Measurements from ENCODE around the gene ARNT2. TPM values are rescaled to one million over a fixed set of nuclear protein-coding genes. Genes with fewer than 3 reads are reported as not detected.

ARNT2 gene
- total and polyA plus RNA-seq, 10 of the 15 experiments (the other 5 are each of a cell fraction or from before 2014, with no cell fraction given) = 0.07 to 0.49 (median 0.09) TPM; not detected in 6

GRCh38 chr15:80464951-80465625, 60.9 kb downstream of the ARNT2 start (continued):
- TF ChIP-seq, protein P1, sequence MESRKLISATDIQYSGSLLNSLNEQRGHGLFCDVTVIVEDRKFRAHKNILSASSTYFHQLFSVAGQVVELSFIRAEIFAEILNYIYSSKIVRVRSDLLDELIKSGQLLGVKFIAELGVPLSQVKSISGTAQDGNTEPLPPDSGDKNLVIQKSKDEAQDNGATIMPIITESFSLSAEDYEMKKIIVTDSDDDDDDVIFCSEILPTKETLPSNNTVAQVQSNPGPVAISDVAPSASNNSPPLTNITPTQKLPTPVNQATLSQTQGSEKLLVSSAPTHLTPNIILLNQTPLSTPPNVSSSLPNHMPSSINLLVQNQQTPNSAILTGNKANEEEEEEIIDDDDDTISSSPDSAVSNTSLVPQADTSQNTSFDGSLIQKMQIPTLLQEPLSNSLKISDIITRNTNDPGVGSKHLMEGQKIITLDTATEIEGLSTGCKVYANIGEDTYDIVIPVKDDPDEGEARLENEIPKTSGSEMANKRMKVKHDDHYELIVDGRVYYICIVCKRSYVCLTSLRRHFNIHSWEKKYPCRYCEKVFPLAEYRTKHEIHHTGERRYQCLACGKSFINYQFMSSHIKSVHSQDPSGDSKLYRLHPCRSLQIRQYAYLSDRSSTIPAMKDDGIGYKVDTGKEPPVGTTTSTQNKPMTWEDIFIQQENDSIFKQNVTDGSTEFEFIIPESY (IDR thresholded peaks at IDR 0.05) = no peak
- TF ChIP-seq FOS (IDR thresholded peaks at IDR 0.05; ENCODE audit: borderline replicate concordance, extremely low read depth, insufficient read length) = no peak

GRCh38 chr15:80465626-80466005, 61.4 kb downstream of the ARNT2 start:
- ATAC-seq (no peak), FAIRE-seq (no peak), DNase-seq (ENCODE audit: low read depth, low spot score) (no peak)
- SMC1A ChIA-PET (ENCODE audit: uncharacterized antibody, unreplicated experiment) = no interaction called here
- Histone ChIP-seq H3K36me3 (ENCODE audit: control insufficient read depth in 2 of 2, insufficient read depth in 2 of 2, low read length in 1 of 2) (no peaks in the 10 kb centered on the region), H3K79me2 (ENCODE audit: control insufficient read depth, insufficient read depth, low read length) (no peaks in the 10 kb centered on the region), H3K27me3 (replicated peaks in 1 of 2; ENCODE audit: control insufficient read depth in 2 of 2, insufficient read depth in 2 of 2, low read length in 1 of 2) (0 out of 4 replicates have a peak, but pooled peaks cover 0 to 3% of the 10 kb centered on the region in 2 experiments), H3K9me3 (replicated peaks; ENCODE audit: control insufficient read depth, insufficient read depth, low read length) (no peaks in the 10 kb centered on the region), H3K27ac (ENCODE audit: control insufficient read depth, insufficient read depth) (no peak overlapping the region), H3K9ac (ENCODE audit: control insufficient read depth, insufficient read depth, low read length) (no peak overlapping the region), H2AFZ (ENCODE audit: control insufficient read depth, low read depth, low read length) (no peak overlapping the region), H3K4me3 (no peak overlapping the region), H3K4me2 (ENCODE audit: control insufficient read depth, insufficient read depth) (no peak overlapping the region), H3K4me1 (ENCODE audit: control insufficient read depth, insufficient read depth, low read length) (no peaks in the 10 kb centered on the region), H4K20me1 (ENCODE audit: control insufficient read depth, insufficient read depth) (no peaks in the 10 kb centered on the region)
- RAD21 ChIA-PET (ENCODE audit: unreplicated experiment) = no interaction called here
- TF ChIP-seq MYC (IDR thresholded peaks at IDR 0.05; ENCODE audit: insufficient read depth, insufficient read length, insufficient replicate concordance, low read length, severe bottlenecking) (no peak), RFX5 (IDR thresholded peaks at IDR 0.05; ENCODE audit: low read depth, low read length) (no peak), E2F4 (IDR thresholded peaks at IDR 0.05; ENCODE audit: low read depth, low read length) (no peak), RAD51 (IDR thresholded peaks at IDR 0.05) (no peak), SMC3 (IDR thresholded peaks at IDR 0.05; ENCODE audit: borderline replicate concordance, low read length) (no peak), NBN (IDR thresholded peaks at IDR 0.05) (no peak)
- TF ChIP-seq, protein P2, sequence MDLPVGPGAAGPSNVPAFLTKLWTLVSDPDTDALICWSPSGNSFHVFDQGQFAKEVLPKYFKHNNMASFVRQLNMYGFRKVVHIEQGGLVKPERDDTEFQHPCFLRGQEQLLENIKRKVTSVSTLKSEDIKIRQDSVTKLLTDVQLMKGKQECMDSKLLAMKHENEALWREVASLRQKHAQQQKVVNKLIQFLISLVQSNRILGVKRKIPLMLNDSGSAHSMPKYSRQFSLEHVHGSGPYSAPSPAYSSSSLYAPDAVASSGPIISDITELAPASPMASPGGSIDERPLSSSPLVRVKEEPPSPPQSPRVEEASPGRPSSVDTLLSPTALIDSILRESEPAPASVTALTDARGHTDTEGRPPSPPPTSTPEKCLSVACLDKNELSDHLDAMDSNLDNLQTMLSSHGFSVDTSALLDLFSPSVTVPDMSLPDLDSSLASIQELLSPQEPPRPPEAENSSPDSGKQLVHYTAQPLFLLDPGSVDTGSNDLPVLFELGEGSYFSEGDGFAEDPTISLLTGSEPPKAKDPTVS (IDR thresholded peaks at IDR 0.05; ENCODE audit: low read depth, low read length) = no peak
- TF ChIP-seq, protein P3, sequence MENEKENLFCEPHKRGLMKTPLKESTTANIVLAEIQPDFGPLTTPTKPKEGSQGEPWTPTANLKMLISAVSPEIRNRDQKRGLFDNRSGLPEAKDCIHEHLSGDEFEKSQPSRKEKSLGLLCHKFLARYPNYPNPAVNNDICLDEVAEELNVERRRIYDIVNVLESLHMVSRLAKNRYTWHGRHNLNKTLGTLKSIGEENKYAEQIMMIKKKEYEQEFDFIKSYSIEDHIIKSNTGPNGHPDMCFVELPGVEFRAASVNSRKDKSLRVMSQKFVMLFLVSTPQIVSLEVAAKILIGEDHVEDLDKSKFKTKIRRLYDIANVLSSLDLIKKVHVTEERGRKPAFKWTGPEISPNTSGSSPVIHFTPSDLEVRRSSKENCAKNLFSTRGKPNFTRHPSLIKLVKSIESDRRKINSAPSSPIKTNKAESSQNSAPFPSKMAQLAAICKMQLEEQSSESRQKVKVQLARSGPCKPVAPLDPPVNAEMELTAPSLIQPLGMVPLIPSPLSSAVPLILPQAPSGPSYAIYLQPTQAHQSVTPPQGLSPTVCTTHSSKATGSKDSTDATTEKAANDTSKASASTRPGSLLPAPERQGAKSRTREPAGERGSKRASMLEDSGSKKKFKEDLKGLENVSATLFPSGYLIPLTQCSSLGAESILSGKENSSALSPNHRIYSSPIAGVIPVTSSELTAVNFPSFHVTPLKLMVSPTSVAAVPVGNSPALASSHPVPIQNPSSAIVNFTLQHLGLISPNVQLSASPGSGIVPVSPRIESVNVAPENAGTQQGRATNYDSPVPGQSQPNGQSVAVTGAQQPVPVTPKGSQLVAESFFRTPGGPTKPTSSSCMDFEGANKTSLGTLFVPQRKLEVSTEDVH (IDR thresholded peaks at IDR 0.05; ENCODE audit: low read depth, partially characterized antibody) = no peak
- CTCF ChIA-PET = interaction anchor here (1.5 kb wide), 1 partner anchor 310 kb away, joined by 4 read pairs; no protein-coding TSS in a partner anchor
- BruUV-seq (replicated peaks) = no TSS peak
- POLR2A ChIA-PET = no interaction called here
- WGBS (ENCODE audit: insufficient coverage, insufficient replicate concordance, low lambda C conversion rate, missing lambda C conversion rate) = 13% methylated on average over 5 of the region's 5 CpGs
- intact Hi-C loops (cut with micrococcal nuclease; ENCODE audit: unreplicated experiment) = no loop called here
- in situ Hi-C loops (cut with MboI) = no loop called here

Measured in GM12878 (cell line).